Psoas muscle (tissue), 8 donors: ENCODE results near the gene MMEL1. TPM values are rescaled to one million over a fixed set of nuclear protein-coding genes. Genes with fewer than 3 reads are reported as not detected.

Experiments used
- ATAC-seq, 4 donors: fragments of 200-7000 bp; cut with Tn5 transposase; one replicate each; pipeline ENCODE4 v1.9.1; 2020; ENCODE audit warnings: moderate library complexity in 3 of 4, mild to moderate bottlenecking in 2 of 4
- DNase-seq, 2 donors: peaks; one replicate each; pipeline ENCODE4 v3.0.0-alpha.2; 2020
- H3K27ac ChIP-seq: fragments of 200-600 bp; one replicate; pipeline ENCODE4 v1.8.0; 2022
- H3K27me3 ChIP-seq, 3 donors: fragments of 200-600 bp in 1 of 3; one replicate each; pipeline versions ENCODE4 v1.6.1 to v1.8.0; 2013 to 2022; ENCODE audit warnings: low read length in 2 of 3, mild to moderate bottlenecking in 2 of 3, moderate library complexity in 1 of 3; ENCODE audit not compliant: insufficient read depth in 3 of 3
- H3K36me3 ChIP-seq, 2 donors: fragments of 200-600 bp in 1 of 2; one replicate each; pipeline versions ENCODE4 v1.6.1 to v1.8.0; 2013 to 2022; ENCODE audit warnings: low read depth in 1 of 2, mild to moderate bottlenecking in 1 of 2, moderate library complexity in 1 of 2; ENCODE audit not compliant: insufficient read depth in 1 of 2
- H3K4me1 ChIP-seq: fragments of 200-600 bp; one replicate; pipeline ENCODE4 v1.8.0; 2022
- H3K4me3 ChIP-seq: fragments of 200-600 bp; one replicate; pipeline ENCODE4 v1.8.0; 2022; ENCODE audit warnings: mild to moderate bottlenecking
- H3K9me3 ChIP-seq: fragments of 200-600 bp; one replicate; pipeline ENCODE4 v1.8.0; 2022
- WGBS, 3 donors: extraction: QIAGEN DNeasy Blood & Tissue Kit; methylation state at CpG; one replicate each; pipeline versions ENCODE4 v1.1.6 to v1.1.7; 2013; 5-methylcytosine and 5-hydroxymethylcytosine counted together
- intact Hi-C, 2 donors: fragments of 100-400 bp; cut with DNase I; formaldehyde crosslinking; loops; one replicate each; pipeline versions ENCODE4 v1.11.0 to v1.14.2; 2022
- polyA plus RNA-seq, 3 donors: library from polyadenylated mRNA; stranded (reverse); fragments of 200-250 nt; gene quantifications; one replicate each; pipeline ENCODE4 v1.2.3, GENCODE V29; 2013
- total RNA-seq, 4 donors: library from RNA; stranded (reverse); fragmentation: NEBNext Ultra II Directional in 2 of 4; extraction: Animal tissue kit (Norgen Biotek cat#: 25700) in 2 of 4; gene quantifications; one replicate each; pipeline versions ENCODE4 v1.2.1 to v1.2.4, GENCODE V29; 2021 to 2023
- TF ChIP-seq, protein P1 (sequence below): fragments of 200-600 bp; IDR thresholded peaks from one replicate; pipeline ENCODE4 v1.8.0; 2022; ENCODE audit warnings: antibody characterized with exemption
- donor health status: healthy with polysubstance abuse.
- donor health status: DM: no; HTN: no; CAD: no; lungs with moderate emphysema.
- donor health status: Bipolar disorder and iron deficiency.
- donor health status: healthy.
- donor health status: DM: yes; HTN: yes; CAD: no.
- donor health status: DM: no; HTN: no; CAD: no.
- donor health status: DM: no; HTN: no; CAD: no.
- donor health status: DM: yes; HTN: yes; CAD: no.

Gene MMEL1
- total and polyA plus RNA-seq, 7 donors: 0.08 to 0.89 (median 0.21) TPM; not detected in 2

DNA sequence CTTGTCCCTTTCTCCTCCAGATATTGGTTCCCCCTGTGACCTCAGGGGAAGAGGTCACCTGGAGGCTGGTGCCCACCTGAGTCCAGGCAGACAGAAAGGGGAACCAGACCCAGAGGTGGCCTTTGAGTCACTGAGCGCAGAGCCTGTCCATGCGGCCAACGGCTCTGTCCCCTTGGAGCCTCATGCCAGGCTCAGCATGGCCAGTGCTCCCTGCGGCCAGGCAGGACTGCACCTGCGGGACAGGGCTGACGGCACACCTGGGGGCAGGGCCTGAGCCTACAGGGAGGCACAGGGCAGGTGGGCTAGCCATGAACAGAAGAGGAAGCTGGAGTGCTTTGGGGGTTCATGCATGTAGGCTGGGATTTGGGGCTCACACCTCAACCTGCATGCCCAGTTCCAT is 74.0 kb downstream of the MMEL1 start:
- intact Hi-C loops: no loop called here
- H3K4me1 ChIP-seq: no peaks in the 10 kb centered on the region
- no peak overlapping the region for H3K4me3 ChIP-seq
- ATAC-seq: no peak
- H3K27ac ChIP-seq: no peak overlapping the region
- H3K36me3 ChIP-seq: no peaks in the 10 kb centered on the region
- peaks cover 0 to 7% (median 3%) of the 10 kb centered on the region in 3 donors for H3K27me3 ChIP-seq
- TF ChIP-seq, protein P1, sequence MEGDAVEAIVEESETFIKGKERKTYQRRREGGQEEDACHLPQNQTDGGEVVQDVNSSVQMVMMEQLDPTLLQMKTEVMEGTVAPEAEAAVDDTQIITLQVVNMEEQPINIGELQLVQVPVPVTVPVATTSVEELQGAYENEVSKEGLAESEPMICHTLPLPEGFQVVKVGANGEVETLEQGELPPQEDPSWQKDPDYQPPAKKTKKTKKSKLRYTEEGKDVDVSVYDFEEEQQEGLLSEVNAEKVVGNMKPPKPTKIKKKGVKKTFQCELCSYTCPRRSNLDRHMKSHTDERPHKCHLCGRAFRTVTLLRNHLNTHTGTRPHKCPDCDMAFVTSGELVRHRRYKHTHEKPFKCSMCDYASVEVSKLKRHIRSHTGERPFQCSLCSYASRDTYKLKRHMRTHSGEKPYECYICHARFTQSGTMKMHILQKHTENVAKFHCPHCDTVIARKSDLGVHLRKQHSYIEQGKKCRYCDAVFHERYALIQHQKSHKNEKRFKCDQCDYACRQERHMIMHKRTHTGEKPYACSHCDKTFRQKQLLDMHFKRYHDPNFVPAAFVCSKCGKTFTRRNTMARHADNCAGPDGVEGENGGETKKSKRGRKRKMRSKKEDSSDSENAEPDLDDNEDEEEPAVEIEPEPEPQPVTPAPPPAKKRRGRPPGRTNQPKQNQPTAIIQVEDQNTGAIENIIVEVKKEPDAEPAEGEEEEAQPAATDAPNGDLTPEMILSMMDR: no peak
- no peaks in the 10 kb centered on the region for H3K9me3 ChIP-seq
- DNase-seq: no peak
- 87 to 94% (median 93%) methylated on average over 6 of the region's 6 CpGs for WGBS, 3 donors

DNA sequence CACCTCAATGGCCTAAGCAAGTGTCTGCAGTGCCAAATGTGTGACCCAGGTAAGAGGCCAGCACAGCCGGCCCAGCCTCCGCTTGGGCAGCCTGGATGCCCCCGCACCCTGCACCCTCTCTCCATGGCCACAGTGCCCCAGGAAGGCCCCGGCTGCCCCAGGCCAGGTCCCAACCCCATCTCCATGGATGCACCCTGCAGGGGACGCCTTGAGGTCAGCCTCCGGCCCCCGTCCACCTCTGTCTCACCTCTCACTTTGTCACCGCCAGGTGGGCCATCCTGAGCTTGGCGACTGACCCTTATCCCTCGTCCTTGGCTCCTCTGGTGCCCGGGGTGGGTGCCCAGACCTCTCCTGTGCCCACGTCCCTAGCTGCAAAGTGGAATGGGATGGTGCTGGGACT is 74.4 kb downstream of the MMEL1 start:
- intact Hi-C loops: no loop called here
- Histone ChIP-seq H3K4me1 (no peaks in the 10 kb centered on the region), H3K27me3 (peaks cover 0 to 7% (median 3%) of the 10 kb centered on the region in 3 donors), H3K9me3 (no peaks in the 10 kb centered on the region), H3K27ac (no peak overlapping the region), H3K4me3 (no peak overlapping the region), H3K36me3 (no peaks in the 10 kb centered on the region)
- TF ChIP-seq, protein P1: no peak
- ATAC-seq (no peak), DNase-seq (no peak)
- 93 to 97% (median 95%) methylated on average over 12 of the region's 12 CpGs for WGBS, 3 donors

DNA sequence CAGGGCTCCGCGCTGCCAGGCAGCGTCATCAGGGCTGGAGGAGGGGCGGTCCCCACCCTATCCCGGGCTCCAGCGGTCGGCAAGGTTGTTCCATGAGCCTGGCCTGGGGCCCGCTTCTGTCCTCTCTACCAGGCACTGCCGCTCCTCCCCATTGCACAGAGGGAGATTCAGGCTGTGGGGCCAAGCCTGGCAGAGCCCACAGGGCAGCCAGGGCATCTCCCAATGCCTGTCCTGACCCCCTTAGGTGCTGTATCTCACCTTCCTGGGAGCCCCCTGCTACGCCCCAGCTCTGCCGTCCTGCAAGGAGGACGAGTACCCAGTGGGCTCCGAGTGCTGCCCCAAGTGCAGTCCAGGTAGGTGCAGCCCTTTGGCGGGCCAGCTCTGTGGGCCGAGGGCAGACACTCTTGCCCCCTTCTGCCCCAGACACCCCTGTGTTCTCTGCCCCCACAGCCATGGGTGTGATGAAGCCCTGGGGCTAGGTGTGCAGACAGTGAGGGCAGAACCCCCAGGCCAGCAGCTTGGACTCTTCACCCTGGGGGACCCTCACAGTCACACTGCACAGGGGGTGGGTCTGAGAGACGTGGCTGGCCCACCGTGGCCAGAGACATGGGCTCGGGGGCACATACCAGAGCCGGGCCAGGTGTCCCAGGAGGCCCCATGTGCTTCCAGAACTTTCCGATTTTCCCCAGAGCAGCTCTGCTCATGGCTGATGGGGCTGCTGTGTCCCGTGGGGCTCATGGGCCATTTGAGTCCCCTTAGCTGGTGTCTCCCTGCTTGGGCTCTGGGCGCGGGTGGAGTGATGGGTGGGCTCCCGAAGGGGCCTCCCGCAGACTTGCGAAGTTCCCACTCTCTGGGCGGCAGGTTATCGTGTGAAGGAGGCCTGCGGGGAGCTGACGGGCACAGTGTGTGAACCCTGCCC is 75.1 kb downstream of the MMEL1 start:
- TF ChIP-seq, protein P1: no peak
- H3K27me3 ChIP-seq: peaks cover 0 to 7% (median 3%) of the 10 kb centered on the region in 3 donors
- no peaks in the 10 kb centered on the region for H3K4me1 ChIP-seq
- WGBS, 3 donors: 81 to 89% (median 83%) methylated on average over 29 to 30 of the region's 30 CpGs
- peak overlapping the region; percentile 76 for H3K4me3 ChIP-seq
- no peak for ATAC-seq
- H3K27ac ChIP-seq: no peak overlapping the region
- intact Hi-C loops: no loop called here
- H3K9me3 ChIP-seq: no peaks in the 10 kb centered on the region
- DNase-seq: no peak
- H3K36me3 ChIP-seq: no peaks in the 10 kb centered on the region

DNA sequence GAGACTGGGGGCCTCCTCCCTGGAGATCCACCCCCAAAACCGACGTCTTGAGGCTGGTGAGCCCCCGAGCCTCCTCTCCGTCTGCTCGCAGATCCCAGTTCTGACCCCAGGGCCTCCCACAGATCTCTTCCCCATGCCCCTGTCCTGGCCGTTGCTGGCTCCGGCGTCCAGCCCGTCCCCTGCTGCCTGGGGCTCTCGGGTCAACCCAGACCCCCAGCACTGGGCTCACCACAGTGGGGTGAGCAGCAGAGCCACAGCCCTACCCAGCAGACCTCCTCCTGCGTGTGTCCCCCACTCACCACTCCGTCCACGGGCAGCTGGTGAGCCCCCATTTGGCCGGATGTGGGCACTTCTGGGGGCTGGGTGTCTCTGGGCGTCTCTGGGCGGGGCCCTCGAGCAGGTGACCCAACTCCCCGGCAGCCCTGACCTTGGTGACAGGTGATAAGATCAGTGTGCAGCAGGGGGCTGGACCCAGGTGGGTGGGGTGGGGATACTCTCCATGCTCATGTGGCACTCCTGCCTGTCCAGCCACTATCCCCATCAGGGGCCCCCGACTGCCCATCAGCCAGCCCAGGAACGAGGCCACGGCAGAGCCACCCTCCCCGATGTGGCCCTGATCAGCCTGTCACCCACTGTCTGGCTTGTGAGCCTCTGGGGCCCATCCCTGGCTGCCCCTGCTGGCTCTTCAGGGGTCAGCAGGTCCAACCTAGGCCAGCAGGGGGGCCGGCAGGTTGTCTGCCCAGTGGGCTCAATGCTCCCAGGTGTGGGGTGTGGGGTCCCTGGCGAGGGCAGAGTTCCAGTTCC is 75.9 kb downstream of the MMEL1 start:
- peaks cover 0 to 7% (median 3%) of the 10 kb centered on the region in 3 donors for H3K27me3 ChIP-seq
- peak overlapping the region; percentile 76 for H3K4me3 ChIP-seq
- TF ChIP-seq, protein P1: no peak
- 15 to 20% (median 17%) methylated on average over 22 to 24 of the region's 24 CpGs for WGBS, 3 donors
- no peak for DNase-seq
- no peaks in the 10 kb centered on the region for H3K4me1 ChIP-seq
- H3K27ac ChIP-seq: peak overlapping the region; percentile 74
- H3K36me3 ChIP-seq: no peaks in the 10 kb centered on the region
- intact Hi-C loops: no loop called here
- peak; percentile 4 to 30 (median 16) for ATAC-seq
- H3K9me3 ChIP-seq: no peaks in the 10 kb centered on the region
